ENCODE data around the gene PSME1.

The PSME1 gene

DNA sequence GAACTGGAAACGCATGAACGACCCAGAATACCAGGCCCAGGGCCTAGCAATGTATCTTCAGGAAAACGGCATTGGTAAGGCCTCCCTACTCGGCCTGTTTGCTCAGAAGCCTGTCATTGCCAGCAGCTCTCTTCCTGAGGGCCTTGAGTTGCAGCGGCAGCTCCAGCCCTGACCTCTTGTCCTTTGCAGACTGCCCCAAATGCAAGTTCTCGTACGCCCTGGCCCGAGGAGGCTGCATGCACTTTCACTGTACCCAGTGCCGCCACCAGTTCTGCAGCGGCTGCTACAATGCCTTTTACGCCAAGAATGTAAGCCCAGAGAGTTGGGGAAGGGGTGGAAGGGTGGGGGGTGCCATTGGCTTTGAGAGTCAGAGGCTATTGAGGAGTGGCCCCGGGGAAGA lies 21.3 kb downstream of the PSME1 start:
- H3K9me3 Mint-ChIP-seq: no peaks in the 10 kb centered on the region
- H3K36me3 Mint-ChIP-seq (ENCODE audit: low read depth): peaks cover 64% of the 10 kb centered on the region
- H3K4me3 Mint-ChIP-seq: no peak overlapping the region
- H3K4me1 Mint-ChIP-seq (ENCODE audit: low read depth): peaks cover 25% of the 10 kb centered on the region
- H3K27me3 Mint-ChIP-seq (ENCODE audit: low read depth): no peaks in the 10 kb centered on the region
- H3K27ac Mint-ChIP-seq: no peak overlapping the region

DNA sequence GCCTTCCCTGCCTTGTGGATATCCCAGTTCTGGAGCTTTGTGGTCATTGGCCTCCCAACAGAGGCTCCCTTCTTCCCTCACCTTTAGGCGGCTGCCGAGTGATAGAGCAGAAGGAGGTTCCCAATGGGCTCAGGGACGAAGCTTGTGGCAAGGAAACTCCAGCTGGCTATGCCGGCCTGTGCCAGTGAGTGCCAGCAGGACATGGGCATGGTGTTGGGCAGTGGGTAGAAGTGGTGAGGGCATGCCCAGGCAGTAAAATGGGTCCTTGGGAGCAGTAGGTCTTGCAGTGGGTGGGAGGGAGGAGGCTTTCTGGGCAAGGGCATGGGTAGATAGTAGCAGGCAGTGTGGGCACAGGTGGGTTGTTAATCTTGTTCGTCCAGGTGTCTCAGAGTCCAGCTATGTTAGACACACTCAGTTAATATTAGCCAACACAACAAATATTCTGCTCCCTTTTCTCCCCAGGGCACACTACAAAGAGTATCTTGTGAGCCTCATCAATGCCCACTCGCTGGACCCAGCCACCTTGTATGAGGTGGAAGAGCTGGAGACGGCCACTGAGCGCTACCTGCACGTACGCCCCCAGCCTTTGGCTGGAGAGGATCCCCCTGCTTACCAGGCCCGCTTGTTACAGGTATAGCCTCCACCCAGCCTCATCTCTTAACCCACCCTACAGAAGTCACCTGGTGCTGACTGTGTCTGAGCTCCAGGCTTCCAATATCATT lies 23.9 kb downstream of the PSME1 start:
- no peaks in the 10 kb centered on the region for H3K9me3 Mint-ChIP-seq
- H3K4me1 Mint-ChIP-seq (ENCODE audit: low read depth): peaks cover 38% of the 10 kb centered on the region
- no peak overlapping the region for H3K4me3 Mint-ChIP-seq
- H3K27me3 Mint-ChIP-seq (ENCODE audit: low read depth): no peaks in the 10 kb centered on the region
- peak overlapping the region; percentile 99 for H3K27ac Mint-ChIP-seq
- H3K36me3 Mint-ChIP-seq (ENCODE audit: low read depth): peaks cover 80% of the 10 kb centered on the region

DNA sequence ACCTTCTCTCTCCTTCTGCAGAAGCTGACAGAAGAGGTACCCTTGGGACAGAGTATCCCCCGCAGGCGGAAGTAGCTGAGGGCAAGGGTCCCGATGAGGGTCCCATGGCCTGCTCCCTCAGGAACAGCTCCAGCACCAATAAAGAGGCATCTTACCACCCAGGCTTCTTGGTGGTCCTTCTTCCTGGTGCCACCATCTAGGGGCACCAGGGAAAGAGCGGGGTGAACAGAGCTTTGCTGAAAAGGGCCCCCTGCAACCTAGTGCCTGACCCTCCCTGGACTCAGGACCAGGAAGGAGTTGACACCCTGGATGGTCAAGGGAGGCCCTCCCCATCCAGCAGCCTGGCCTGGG lies 24.5 kb downstream of the PSME1 start:
- Mint-ChIP-seq H3K27ac (peak overlapping the region; percentile 99), H3K4me1 (ENCODE audit: low read depth) (peaks cover 39% of the 10 kb centered on the region), H3K9me3 (no peaks in the 10 kb centered on the region), H3K27me3 (ENCODE audit: low read depth) (no peaks in the 10 kb centered on the region), H3K4me3 (peak overlapping the region; percentile 97), H3K36me3 (ENCODE audit: low read depth) (peaks cover 80% of the 10 kb centered on the region)

DNA sequence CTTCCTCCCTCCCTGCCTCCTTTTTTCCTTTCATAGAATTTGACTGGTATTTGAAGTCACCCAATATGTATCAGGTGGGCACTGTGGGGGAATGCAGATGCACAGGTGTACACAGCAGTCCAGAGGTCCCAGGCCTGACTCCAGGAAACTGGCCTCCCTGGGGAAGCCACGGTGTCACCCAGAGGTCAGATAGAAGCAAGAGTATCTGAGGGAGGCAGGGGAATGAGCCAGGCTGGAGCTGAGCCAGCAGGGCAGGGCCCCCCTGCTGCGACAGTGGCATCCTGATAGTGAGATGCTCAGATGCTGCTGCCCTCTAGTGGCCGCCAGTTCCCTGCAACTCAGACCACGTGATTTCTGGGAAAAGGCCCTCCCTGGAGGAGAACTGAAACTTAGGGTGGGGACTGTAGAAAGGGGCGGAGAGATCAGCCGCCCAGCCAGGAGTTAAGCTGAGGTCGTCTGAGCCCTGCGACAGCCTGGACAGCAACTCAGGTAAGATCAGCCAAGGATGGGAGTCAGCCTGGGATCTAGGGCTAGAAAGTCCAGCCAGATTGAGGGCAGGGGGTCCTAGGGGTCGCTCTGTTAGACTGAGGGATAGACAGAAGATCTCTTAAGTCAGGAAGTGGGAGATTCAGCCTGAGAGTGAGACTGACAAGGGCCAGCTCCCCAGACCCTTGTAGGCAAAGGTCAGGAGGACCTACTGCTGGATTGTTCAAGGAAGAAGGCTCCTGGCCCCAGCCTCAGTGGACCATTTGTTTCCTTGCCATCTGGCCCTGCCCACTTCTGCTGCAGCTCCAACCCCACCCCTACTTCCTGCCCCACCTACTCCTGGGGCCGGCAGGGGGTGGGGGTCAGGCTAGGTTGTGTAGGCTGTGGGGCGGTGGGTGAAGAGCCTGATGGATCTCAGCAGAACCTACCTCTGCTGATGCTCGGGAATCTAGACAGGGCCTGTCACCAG lies 25.1 kb downstream of the PSME1 start, which contains the start of gene IRF9:
Gene IRF9, plus strand, starts transcription at position 416 of the 955 bp plus-strand sequence. CDS start 880 bp downstream, outside the sequence.
- peak within 1 kb of the TSS; percentile 99 for H3K27ac Mint-ChIP-seq
- no peaks in the 10 kb centered on the region for H3K27me3 Mint-ChIP-seq (ENCODE audit: low read depth)
- peaks cover 42% of the 10 kb centered on the region for H3K4me1 Mint-ChIP-seq (ENCODE audit: low read depth)
- H3K9me3 Mint-ChIP-seq: no peaks in the 10 kb centered on the region
- H3K36me3 Mint-ChIP-seq (ENCODE audit: low read depth): peaks cover 80% of the 10 kb centered on the region
- H3K4me3 Mint-ChIP-seq: peak within 1 kb of the TSS; percentile 97

DNA sequence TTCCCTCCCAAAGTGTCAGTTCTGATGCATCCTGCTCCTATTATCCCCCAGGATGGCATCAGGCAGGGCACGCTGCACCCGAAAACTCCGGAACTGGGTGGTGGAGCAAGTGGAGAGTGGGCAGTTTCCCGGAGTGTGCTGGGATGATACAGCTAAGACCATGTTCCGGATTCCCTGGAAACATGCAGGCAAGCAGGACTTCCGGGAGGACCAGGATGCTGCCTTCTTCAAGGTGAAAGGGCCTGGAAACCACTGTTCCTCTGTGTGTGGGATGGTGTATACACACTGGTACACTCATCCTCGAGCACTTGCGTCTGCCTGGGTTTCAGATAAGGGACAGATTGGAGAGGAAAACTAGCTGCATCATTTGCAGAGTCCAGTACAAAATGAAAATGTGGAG lies 26.1 kb downstream of the PSME1 start:
- H3K4me3 Mint-ChIP-seq: peak overlapping the region; percentile 97
- H3K36me3 Mint-ChIP-seq (ENCODE audit: low read depth): peaks cover 82% of the 10 kb centered on the region
- H3K27me3 Mint-ChIP-seq (ENCODE audit: low read depth): no peaks in the 10 kb centered on the region
- H3K4me1 Mint-ChIP-seq (ENCODE audit: low read depth): peaks cover 41% of the 10 kb centered on the region
- H3K27ac Mint-ChIP-seq: peak overlapping the region; percentile 99
- no peaks in the 10 kb centered on the region for H3K9me3 Mint-ChIP-seq

DNA sequence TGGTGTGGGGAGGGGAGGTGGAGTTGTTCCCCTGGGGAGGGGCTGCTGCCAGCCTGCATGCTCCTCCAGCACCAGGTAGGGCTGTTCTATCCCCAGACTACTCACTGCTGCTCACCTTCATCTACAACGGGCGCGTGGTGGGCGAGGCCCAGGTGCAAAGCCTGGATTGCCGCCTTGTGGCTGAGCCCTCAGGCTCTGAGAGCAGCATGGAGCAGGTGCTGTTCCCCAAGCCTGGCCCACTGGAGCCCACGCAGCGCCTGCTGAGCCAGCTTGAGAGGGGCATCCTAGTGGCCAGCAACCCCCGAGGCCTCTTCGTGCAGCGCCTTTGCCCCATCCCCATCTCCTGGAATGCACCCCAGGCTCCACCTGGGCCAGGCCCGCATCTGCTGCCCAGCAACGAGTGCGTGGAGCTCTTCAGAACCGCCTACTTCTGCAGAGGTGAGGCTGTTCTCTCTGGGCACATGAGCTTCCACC lies 28.6 kb downstream of the PSME1 start:
- Mint-ChIP-seq H3K4me3 (peak overlapping the region; percentile 64), H3K27ac (peak overlapping the region; percentile 78), H3K9me3 (no peaks in the 10 kb centered on the region), H3K36me3 (ENCODE audit: low read depth) (peaks cover 78% of the 10 kb centered on the region), H3K4me1 (ENCODE audit: low read depth) (peaks cover 51% of the 10 kb centered on the region), H3K27me3 (ENCODE audit: low read depth) (no peaks in the 10 kb centered on the region)

DNA sequence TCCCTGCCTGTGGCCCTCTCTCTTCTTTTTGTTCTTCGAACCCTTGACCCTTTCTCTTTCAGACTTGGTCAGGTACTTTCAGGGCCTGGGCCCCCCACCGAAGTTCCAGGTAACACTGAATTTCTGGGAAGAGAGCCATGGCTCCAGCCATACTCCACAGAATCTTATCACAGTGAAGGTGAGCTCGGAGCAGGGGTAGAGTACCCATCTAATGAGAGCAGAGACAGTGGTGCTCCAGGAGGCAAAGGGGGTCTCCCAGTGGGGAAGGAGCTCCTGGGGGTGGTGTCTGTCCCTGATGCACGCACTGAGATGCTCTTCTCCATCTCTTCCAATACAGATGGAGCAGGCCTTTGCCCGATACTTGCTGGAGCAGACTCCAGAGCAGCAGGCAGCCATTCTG lies 29.8 kb downstream of the PSME1 start:
- Mint-ChIP-seq H3K27me3 (ENCODE audit: low read depth) (no peaks in the 10 kb centered on the region), H3K27ac (no peak overlapping the region), H3K4me3 (no peak overlapping the region), H3K9me3 (no peaks in the 10 kb centered on the region), H3K36me3 (ENCODE audit: low read depth) (peaks cover 74% of the 10 kb centered on the region), H3K4me1 (ENCODE audit: low read depth) (peaks cover 46% of the 10 kb centered on the region)

DNA sequence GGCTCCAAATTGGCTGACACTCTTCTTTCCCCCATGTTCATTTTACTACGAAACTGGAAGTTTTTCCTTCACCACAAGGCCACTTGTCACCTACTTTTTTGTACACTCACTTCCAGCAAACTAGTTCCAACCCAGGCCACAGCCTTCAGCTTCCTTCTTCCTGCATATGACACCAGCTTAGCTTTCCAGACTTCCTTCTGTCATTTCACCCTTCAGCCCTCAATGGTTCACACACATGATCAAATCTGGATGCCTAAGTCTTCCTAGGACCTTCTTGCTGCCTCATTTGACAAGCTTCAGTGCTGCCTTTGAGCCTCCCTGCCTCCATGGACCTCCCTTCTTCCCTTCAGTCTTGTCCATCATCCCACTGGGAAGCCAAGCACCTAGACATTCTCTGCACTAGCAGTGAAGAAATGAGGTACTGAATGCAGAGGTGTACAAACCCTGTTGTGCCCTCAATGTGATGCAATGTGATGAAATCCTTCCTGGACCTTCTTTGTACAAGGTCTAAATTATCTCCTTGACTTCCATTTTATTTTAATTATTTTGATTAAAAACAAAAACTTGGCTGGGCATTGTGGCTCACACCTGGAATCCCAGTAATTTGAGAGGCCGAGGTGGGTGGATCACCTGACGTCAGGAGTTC lies 31.6 kb downstream of the PSME1 start:
- Mint-ChIP-seq H3K27me3 (ENCODE audit: low read depth) (no peaks in the 10 kb centered on the region), H3K9me3 (no peaks in the 10 kb centered on the region), H3K4me1 (ENCODE audit: low read depth) (peaks cover 44% of the 10 kb centered on the region), H3K4me3 (no peak overlapping the region), H3K27ac (peak overlapping the region; percentile 17), H3K36me3 (ENCODE audit: low read depth) (peaks cover 63% of the 10 kb centered on the region)

DNA sequence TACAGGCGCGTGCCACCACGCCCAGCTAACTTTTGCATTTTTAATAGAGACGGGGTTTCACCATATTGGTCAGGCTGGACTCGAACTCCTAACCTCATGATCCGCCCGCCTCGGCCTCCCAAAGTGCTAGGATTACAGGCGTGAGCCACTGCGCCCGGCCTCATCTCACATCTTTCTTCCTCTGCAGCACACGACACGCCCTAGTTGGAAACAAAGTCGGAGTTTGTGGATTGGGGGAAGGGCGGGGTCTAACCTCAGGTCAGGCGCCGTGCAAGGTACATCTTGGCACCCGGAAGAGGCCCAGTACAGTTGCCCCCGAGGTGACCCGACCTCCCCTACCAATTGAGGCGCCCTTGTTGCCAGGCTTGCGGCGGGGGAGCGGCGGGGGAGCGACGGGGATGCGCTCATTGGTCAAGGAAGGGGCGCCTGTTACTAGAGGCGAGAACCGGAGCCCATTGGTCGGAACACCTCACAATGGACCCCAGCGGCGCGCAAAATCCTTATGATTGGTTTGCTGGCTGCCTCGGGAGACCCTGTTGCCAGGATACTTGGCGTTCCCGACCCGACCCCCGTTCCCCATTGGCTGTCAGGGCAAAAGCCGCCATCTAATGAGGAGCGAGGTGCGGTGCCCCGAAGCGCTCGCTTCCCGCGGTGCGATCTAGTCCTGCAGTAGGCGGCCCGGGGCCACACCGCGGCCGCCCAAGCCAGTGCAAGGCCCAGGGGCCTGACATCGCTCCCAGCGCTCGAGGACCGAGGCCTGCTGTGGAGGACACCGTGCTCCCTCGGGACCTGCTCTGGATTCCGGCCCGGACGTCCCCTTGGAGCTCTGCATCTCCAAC lies 35.6 kb downstream of the PSME1 start, which contains the start of gene REC8:
Gene REC8, plus strand, starts transcription at position 659 of the 839 bp plus-strand sequence. CDS start 473 bp downstream, outside the sequence.
- peaks cover 23% of the 10 kb centered on the region for H3K4me1 Mint-ChIP-seq (ENCODE audit: low read depth)
- no peaks in the 10 kb centered on the region for H3K27me3 Mint-ChIP-seq (ENCODE audit: low read depth)
- H3K36me3 Mint-ChIP-seq (ENCODE audit: low read depth): peaks cover 45% of the 10 kb centered on the region
- H3K27ac Mint-ChIP-seq: peak within 1 kb of the TSS; percentile 78
- peak within 1 kb of the TSS; percentile 40 for H3K4me3 Mint-ChIP-seq
- no peaks in the 10 kb centered on the region for H3K9me3 Mint-ChIP-seq

DNA sequence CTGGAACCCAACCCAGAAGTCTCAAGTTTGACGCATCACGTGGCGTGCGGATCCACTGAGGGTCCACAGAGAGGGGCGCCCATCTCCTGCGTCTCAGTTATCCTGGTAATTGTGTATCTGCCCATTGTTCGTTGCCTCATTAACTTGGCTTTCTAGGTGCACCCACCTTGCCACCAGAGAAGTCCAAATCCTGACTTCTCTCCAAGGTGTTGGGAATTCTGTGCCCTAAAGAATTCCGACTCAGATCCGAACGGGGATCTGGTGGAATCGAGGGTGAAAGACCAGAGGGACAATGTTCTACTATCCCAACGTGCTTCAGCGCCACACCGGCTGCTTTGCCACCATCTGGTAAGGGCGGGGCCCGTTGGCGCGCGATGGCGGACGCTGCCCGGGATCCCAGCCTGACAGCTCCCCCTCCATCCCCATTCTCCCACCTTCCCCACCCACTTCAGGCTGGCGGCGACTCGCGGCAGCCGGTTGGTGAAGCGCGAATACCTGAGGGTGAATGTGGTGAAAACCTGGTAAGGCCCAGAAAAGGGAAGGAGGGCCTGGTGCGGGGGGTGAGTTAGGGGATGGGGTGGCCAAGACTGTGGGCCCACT lies 36.4 kb downstream of the PSME1 start:
- no peak overlapping the region for H3K27ac Mint-ChIP-seq
- peaks cover 46% of the 10 kb centered on the region for H3K36me3 Mint-ChIP-seq (ENCODE audit: low read depth)
- H3K27me3 Mint-ChIP-seq (ENCODE audit: low read depth): no peaks in the 10 kb centered on the region
- H3K4me3 Mint-ChIP-seq: no peak overlapping the region
- peaks cover 23% of the 10 kb centered on the region for H3K4me1 Mint-ChIP-seq (ENCODE audit: low read depth)
- no peaks in the 10 kb centered on the region for H3K9me3 Mint-ChIP-seq

DNA sequence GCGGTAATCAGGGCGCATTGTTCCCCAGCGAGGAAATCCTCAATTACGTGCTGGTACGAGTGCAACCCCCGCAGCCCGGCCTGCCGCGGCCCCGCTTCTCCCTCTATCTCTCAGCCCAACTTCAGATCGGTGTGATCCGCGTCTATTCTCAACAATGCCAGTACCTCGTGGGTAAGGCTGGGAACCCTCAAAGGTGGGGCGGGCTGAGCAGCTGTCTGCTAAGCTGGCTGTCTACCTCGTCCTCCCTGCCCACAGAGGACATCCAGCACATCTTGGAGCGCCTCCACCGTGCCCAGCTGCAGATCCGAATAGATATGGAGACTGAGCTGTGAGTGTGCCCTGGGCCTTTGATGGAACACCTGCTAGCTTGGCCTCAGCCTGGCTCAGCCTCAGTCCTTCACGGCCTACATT lies 36.9 kb downstream of the PSME1 start:
- H3K9me3 Mint-ChIP-seq: no peaks in the 10 kb centered on the region
- H3K36me3 Mint-ChIP-seq (ENCODE audit: low read depth): peaks cover 44% of the 10 kb centered on the region
- H3K4me3 Mint-ChIP-seq: no peak overlapping the region
- H3K4me1 Mint-ChIP-seq (ENCODE audit: low read depth): peaks cover 19% of the 10 kb centered on the region
- peak overlapping the region; percentile 34 for H3K27ac Mint-ChIP-seq
- H3K27me3 Mint-ChIP-seq (ENCODE audit: low read depth): no peaks in the 10 kb centered on the region

DNA sequence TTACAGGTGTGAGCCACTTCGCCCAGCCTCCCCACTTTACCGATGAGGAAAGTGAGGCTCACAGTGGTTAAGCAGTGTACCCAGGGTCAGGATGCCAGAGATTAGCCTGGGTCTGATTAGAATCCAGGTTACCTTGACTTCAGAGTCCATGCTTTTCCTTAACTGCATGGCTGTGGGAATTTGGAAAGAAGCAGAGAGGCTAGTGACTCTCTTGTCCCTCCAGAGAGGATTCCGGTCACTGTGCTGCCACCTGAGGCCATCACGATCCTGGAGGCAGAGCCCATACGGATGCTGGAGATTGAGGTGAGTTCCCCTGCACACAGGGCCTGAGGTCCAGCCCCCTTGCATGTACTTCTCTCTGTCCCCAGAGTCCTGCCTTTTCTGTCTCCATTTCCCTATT lies 40.6 kb downstream of the PSME1 start:
- Mint-ChIP-seq H3K27ac (no peak overlapping the region), H3K4me1 (ENCODE audit: low read depth) (peaks cover 4% of the 10 kb centered on the region), H3K9me3 (no peaks in the 10 kb centered on the region), H3K4me3 (no peak overlapping the region), H3K36me3 (ENCODE audit: low read depth) (peaks cover 54% of the 10 kb centered on the region), H3K27me3 (ENCODE audit: low read depth) (no peaks in the 10 kb centered on the region)

DNA sequence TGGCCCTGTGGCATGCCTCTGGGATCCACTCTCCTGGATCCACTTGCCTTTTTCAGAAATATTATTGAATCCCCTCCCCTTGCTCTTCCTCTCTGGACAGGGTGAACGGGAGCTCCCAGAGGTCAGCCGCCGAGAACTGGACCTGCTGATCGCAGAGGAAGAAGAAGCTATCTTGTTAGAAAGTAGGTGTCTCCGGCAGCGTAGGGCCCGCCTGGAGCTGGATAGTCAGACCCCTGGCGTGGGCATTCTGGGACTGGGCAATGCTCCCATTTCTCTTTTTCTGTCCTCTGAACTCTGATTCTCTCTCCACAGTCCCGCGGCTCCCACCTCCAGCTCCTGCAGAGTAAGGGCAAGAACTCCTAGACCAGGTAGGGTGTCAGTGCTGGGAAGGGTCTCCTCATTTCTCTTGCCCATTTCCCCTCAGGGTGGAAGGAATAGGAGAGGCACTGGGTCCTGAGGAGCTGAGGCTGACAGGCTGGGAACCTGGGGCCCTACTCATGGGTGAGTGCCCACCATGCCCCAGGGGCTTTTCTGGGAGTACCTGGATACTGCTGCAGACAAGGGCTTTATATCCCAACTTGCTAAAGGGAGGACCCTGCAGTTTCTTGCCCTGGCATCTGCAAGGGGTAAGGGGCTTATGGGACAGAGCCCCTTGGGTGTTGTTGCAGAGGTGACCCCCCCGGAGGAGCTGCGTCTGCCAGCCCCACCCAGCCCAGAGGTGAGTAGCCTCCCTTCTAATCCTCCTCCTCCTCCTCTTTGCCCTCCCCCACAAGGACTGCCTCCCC lies 41.2 kb downstream of the PSME1 start:
- no peaks in the 10 kb centered on the region for H3K27me3 Mint-ChIP-seq (ENCODE audit: low read depth)
- H3K9me3 Mint-ChIP-seq: no peaks in the 10 kb centered on the region
- H3K4me1 Mint-ChIP-seq (ENCODE audit: low read depth): peaks cover 3% of the 10 kb centered on the region
- H3K4me3 Mint-ChIP-seq: no peak overlapping the region
- H3K27ac Mint-ChIP-seq: no peak overlapping the region
- H3K36me3 Mint-ChIP-seq (ENCODE audit: low read depth): peaks cover 55% of the 10 kb centered on the region
